HL-60 (cell line): ENCODE data around the gene THRB.

Experiments used
- DNase-seq, 2 experiments: peaks; one replicate each; pipeline ENCODE4 v3.0.0-alpha.2; 2010 to 2020; ENCODE audit warnings: low read depth in 1 of 2, low spot score in 1 of 2
- H3K27ac ChIP-seq: fragments of 250-450 bp; sonication (Bioruptor Pico); replicated peaks from 2 replicates; pipeline ENCODE4 v1.5.1; 2020; ENCODE audit warnings: mild to moderate bottlenecking, moderate library complexity
- H3K27me3 ChIP-seq: fragments of 250-450 bp; sonication (Bioruptor Pico); 2 replicates; pipeline ENCODE4 v1.5.1; 2021; ENCODE audit warnings: mild to moderate bottlenecking, moderate library complexity; ENCODE audit not compliant: insufficient read depth, poor library complexity, severe bottlenecking
- H3K4me3 ChIP-seq: replicated peaks from 2 replicates; pipeline ENCODE4 v1.5.1; 2011; ENCODE audit warnings: mild to moderate bottlenecking, control low read depth, low read length; ENCODE audit not compliant: insufficient read depth
- GABPA ChIP-seq: IDR thresholded peaks from 2 replicates; pipeline ENCODE4 v1.6.1; 2012; ENCODE audit warnings: low read depth
- POLR2AphosphoS5 ChIP-seq: IDR thresholded peaks from 2 replicates; pipeline ENCODE4 v1.6.1; 2012; ENCODE audit warnings: low read depth
- SPI1 ChIP-seq: IDR thresholded peaks from 2 replicates; pipeline ENCODE4 v1.6.1; 2012; ENCODE audit warnings: low read depth, mild to moderate bottlenecking, borderline replicate concordance
- TF ChIP-seq, protein P1 (sequence below): IDR thresholded peaks from one replicate; pipeline ENCODE4 v1.5.1; 2011; ENCODE audit warnings: low read length, control low read depth, inconsistent platforms; ENCODE audit not compliant: insufficient read depth
- TF ChIP-seq, protein P2 (sequence below): IDR thresholded peaks from 2 replicates; pipeline ENCODE4 v1.6.1; 2012; ENCODE audit warnings: low read depth; ENCODE audit not compliant: insufficient replicate concordance

Gene THRB

DNA sequence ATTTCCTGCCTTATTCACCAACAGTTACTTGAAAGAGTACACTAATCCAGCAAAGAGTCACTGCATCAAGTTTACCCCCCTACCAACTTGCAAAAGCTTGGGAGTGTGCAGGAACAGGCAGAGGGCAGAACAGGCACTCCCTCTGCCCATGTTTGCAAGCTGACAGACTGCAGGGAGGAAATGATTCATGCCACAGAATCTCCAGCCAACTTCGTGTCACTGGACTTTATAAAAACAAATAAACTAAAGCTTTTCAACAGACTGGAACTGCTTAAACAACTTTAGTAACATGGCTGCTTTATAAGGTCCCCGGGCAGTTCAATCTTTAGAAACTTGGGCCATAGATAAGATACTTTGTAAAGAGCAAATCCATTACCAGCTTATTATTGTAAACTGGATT lies 129.5 kb downstream of the THRB start:
- TF ChIP-seq, protein P1, sequence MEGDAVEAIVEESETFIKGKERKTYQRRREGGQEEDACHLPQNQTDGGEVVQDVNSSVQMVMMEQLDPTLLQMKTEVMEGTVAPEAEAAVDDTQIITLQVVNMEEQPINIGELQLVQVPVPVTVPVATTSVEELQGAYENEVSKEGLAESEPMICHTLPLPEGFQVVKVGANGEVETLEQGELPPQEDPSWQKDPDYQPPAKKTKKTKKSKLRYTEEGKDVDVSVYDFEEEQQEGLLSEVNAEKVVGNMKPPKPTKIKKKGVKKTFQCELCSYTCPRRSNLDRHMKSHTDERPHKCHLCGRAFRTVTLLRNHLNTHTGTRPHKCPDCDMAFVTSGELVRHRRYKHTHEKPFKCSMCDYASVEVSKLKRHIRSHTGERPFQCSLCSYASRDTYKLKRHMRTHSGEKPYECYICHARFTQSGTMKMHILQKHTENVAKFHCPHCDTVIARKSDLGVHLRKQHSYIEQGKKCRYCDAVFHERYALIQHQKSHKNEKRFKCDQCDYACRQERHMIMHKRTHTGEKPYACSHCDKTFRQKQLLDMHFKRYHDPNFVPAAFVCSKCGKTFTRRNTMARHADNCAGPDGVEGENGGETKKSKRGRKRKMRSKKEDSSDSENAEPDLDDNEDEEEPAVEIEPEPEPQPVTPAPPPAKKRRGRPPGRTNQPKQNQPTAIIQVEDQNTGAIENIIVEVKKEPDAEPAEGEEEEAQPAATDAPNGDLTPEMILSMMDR: no peak
- no peak for TF ChIP-seq SPI1
- no peak for TF ChIP-seq GABPA
- TF ChIP-seq, protein P2, sequence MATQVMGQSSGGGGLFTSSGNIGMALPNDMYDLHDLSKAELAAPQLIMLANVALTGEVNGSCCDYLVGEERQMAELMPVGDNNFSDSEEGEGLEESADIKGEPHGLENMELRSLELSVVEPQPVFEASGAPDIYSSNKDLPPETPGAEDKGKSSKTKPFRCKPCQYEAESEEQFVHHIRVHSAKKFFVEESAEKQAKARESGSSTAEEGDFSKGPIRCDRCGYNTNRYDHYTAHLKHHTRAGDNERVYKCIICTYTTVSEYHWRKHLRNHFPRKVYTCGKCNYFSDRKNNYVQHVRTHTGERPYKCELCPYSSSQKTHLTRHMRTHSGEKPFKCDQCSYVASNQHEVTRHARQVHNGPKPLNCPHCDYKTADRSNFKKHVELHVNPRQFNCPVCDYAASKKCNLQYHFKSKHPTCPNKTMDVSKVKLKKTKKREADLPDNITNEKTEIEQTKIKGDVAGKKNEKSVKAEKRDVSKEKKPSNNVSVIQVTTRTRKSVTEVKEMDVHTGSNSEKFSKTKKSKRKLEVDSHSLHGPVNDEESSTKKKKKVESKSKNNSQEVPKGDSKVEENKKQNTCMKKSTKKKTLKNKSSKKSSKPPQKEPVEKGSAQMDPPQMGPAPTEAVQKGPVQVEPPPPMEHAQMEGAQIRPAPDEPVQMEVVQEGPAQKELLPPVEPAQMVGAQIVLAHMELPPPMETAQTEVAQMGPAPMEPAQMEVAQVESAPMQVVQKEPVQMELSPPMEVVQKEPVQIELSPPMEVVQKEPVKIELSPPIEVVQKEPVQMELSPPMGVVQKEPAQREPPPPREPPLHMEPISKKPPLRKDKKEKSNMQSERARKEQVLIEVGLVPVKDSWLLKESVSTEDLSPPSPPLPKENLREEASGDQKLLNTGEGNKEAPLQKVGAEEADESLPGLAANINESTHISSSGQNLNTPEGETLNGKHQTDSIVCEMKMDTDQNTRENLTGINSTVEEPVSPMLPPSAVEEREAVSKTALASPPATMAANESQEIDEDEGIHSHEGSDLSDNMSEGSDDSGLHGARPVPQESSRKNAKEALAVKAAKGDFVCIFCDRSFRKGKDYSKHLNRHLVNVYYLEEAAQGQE: no peak
- TF ChIP-seq POLR2AphosphoS5: no peak
- H3K27ac ChIP-seq: no peak overlapping the region
- DNase-seq: no peak
- H3K27me3 ChIP-seq: no peaks in the 10 kb centered on the region
- no peak overlapping the region for H3K4me3 ChIP-seq

DNA sequence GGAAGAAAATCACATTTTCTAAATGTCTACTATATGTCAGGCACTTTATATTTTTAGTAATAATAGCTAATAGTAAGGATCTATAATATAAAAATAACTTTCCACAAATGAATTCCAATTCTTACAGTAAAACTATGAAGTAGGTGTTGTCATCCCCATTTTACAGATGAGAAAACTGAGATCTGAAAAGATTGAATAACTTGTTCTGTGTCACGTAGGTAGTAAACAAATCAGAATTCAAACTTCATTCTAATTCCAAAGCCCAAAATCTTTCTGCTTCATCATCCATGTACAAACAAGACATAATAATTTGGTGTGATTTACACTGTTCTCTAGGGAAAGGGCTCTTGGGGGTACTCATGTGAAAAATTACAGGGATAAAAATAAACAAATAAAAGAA lies 130.3 kb downstream of the THRB start:
- no peaks in the 10 kb centered on the region for H3K27me3 ChIP-seq
- H3K4me3 ChIP-seq: no peak overlapping the region
- no peak for TF ChIP-seq GABPA
- TF ChIP-seq, protein P2: no peak
- TF ChIP-seq SPI1: no peak
- no peak for TF ChIP-seq POLR2AphosphoS5
- TF ChIP-seq, protein P1: no peak
- H3K27ac ChIP-seq: no peak overlapping the region
- DNase-seq: no peak

DNA sequence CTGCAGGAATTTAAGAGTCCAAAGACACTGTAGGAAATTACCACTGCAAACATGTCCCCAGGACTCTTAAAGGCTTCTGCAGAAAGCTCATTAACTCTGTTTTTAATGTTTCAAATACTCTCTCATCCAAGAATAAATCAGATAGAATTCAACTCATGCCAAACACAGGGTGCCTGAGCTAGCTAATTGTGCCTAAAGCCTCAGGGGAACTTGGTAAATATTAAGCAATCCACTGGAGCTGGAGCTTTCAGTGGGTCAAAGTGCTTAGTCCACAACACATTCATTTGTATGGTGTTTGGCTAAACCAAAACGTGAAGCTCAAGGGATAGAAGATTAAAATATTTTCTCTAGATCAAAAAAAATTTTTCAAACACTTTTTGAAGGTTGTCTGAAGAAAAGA lies 131.4 kb downstream of the THRB start:
- DNase-seq: no peak
- TF ChIP-seq, protein P2: no peak
- TF ChIP-seq GABPA (no peak), SPI1 (no peak)
- TF ChIP-seq, protein P1: no peak
- no peak overlapping the region for H3K4me3 ChIP-seq
- no peaks in the 10 kb centered on the region for H3K27me3 ChIP-seq
- no peak overlapping the region for H3K27ac ChIP-seq
